Measurements from ENCODE around the gene P2RY4.
"Not testable (repeated sequence)": the region's sequence is repeated elsewhere in the genome, so short reads cannot be mapped to it uniquely, and the experiment has no call there.

The P2RY4 gene

DNA sequence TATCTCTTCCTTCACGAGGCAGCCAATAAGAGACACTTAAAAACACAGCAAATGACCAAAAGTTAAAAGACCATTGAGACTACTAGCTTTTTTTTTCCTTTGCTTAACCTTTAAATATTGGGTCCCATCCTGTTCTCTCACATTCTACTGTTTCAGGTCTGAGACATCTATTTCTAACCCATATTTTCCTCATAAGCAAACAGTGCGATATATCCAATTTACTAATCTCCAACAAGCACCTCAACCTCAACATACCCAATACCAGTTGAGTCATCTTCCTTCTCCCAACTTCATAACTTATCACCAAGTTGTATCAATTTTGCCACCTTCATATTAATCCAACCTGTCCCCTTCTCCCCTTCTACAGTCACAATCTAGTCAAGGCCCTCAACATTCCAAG, 18.5 kb downstream of the P2RY4 start:
- DNase-seq: no peak

GRCh38 chrX:70240751-70241150, 19.3 kb downstream of the P2RY4 start:
- DNase-seq: no peak

DNA sequence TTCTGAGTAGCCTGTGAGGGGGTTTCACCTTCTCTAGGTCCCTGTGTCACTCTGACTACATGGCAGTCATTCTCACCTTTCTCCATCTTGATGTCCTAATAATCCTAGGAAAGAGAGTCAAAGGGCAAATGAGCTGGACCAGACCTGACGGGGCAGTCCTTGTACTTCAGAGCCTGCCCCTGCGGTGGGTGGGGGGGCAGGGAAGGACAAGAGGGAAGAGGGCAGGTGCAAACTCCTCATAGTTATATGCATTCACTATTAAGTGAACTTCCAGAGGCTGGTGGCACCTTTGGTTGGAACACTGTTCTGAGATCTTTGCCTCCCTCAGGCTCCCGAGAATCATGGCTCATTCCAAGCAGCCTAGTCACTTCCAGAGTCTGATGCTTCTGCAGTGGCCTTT, 25.6 kb downstream of the P2RY4 start, which contains the start of gene AWAT1:
Gene AWAT1 (plus strand): TSS at position 301 of the 400 bp plus-strand sequence. CDS start 41 bp downstream, at position 342.
- DNase-seq: no peak

DNA sequence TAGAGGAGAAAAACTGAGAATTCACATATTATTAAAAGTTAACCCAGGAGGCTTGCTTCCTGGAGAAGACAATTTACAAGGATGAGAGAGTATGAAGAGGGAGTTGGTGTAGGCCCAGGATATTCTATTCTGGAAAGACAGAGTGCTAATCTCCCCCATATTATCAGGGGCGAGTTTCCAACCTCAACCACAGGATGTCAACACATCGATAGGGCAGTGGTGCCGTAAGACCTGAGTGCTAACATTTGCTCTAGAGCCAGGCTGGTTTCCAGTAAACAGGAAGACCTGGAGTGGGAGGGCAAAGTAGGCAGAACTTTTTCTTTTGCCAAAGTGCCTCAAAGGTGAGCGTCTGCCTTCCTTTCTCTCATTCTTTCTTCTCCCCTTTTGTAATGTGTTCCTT, 28.3 kb downstream of the P2RY4 start:
- DNase-seq: no peak

DNA sequence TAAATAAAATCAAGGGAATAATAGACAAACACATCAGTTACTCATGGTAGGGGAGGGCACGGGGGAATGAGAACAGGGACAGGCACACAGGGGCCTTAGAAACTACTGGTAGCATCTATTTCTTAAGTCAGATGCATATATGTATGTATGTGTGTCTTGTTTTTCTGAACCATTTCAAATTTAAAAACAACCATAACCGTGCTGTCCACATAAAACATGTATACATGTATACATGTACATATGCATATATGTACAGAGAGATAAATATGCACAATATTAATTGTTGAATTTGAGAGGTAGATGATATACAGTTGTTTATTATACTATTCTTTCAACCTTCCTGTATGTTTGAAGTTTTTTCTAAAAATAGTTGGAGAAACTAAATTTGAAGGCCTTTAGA, 33.3 kb downstream of the P2RY4 start:
- no peak for DNase-seq

DNA sequence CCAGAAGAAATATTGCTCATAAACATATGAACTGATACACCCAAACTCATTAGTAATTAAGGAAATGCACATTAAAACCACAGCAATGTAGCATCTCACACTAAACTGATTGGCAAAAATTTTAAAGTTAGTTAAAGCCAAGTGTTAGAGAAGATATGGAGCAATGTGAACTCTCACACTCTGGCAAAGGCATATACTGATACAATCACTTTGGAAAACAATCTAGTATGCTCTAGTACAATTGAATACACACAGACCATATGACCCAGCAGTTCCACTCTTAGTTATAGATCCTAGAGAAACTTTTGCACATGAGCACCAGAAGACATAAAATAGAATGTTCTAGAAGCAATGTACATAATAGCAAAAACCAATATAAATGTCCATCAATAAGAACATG, 34.0 kb downstream of the P2RY4 start:
- DNase-seq: no peak

DNA sequence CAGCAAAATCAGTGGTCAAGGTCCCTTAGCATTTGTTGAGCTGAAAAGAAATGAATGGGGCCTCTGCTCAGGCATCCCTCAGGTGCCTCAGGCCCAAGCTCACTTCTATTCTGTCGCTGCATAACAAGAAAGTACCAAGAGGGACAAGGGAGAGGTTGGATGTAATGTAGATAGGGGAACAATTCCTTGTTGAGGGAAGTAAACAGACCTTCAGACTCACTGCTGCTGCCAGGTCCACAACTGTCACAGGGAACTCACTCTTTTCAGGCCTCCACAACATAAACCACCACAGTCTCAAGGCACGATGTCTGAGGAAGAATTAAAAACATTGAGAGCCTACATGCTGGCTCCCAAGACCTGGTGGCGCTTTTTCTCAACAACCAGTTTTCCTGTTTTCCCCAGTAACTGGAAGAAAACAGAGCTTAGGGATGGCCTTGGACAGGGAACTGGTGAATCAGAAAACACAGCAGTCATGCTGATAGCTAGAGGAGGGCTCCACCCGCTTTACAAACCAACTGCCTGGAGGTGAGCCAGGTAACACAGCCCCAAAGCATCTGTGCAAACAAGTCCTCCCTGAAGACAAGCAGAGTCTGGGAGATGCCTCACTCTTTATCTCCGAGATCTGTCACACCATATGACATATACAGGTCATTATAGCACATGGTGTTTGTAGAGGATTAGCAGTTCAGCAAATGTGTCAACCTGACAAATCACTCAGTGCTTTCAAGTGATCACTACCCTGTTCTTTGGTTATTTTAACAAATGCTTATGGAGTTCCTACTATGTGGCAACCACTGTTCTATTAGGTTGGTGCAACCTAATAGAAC, 39.9 kb downstream of the P2RY4 start:
- no peak for DNase-seq

- not testable (repeated sequence) for DNase-seq
These were observed 50.4 kb downstream of the P2RY4 start for GRCh38 chrX:70209570-70209969.

- DNase-seq: no peak
These were observed 51.5 kb downstream of the P2RY4 start for GRCh38 chrX:70208479-70208878.
